GM23338 (cell line): Measurements from ENCODE around the gene SFTA2. TPM values are rescaled to one million over a fixed set of nuclear protein-coding genes. Genes with fewer than 3 reads are reported as not detected.

Source experiments
- ATAC-seq: fragments of 200-7000 bp; cut with Tn5 transposase; 3 replicates; pipeline ENCODE4 v1.9.1; 2020
- DNase-seq: peaks from one replicate; pipeline ENCODE4 v3.0.0-alpha.2; 2015; ENCODE audit warnings: low spot score
- H2AFZ ChIP-seq: fragments of 200-600 bp; sonication (generic); 2 replicates; pipeline ENCODE4 v1.8.0; 2016; ENCODE audit warnings: antibody characterized with exemption, mild to moderate bottlenecking, moderate library complexity
- H3F3A ChIP-seq: fragments of 200-600 bp; sonication (generic); replicated peaks from 2 replicates; pipeline ENCODE4 v1.8.0; 2017; ENCODE audit warnings: antibody characterized with exemption, mixed run types, low read depth
- H3K27ac ChIP-seq: fragments of 200-600 bp; sonication (generic); 2 replicates; pipeline ENCODE4 v1.6.1; 2016; ENCODE audit warnings: low read depth
- H3K27me3 ChIP-seq: fragments of 200-600 bp; sonication (generic); 2 replicates; pipeline ENCODE4 v1.8.0; 2016; ENCODE audit warnings: mild to moderate bottlenecking, mixed run types, moderate library complexity; ENCODE audit not compliant: insufficient read depth
- H3K36me3 ChIP-seq: fragments of 200-600 bp; sonication (generic); 2 replicates; pipeline ENCODE4 v1.8.0; 2016; ENCODE audit warnings: mild to moderate bottlenecking; ENCODE audit not compliant: insufficient read depth
- H3K4me1 ChIP-seq: fragments of 200-600 bp; sonication (generic); 2 replicates; pipeline ENCODE4 v1.8.0; 2016; ENCODE audit warnings: mild to moderate bottlenecking, moderate library complexity; ENCODE audit not compliant: insufficient read depth
- H3K4me2 ChIP-seq: fragments of 200-600 bp; sonication (generic); 2 replicates; pipeline ENCODE4 v1.7.1; 2017; ENCODE audit warnings: mixed run types
- H3K4me3 ChIP-seq: fragments of 200-600 bp; sonication (generic); 2 replicates; pipeline ENCODE4 v1.6.1; 2016; ENCODE audit warnings: mixed run types
- H3K79me2 ChIP-seq: fragments of 200-600 bp; sonication (generic); replicated peaks from 2 replicates; pipeline ENCODE4 v1.8.0; 2017; ENCODE audit warnings: mild to moderate bottlenecking; ENCODE audit not compliant: insufficient read depth
- H3K9me2 ChIP-seq: fragments of 200-600 bp; sonication (generic); 2 replicates; pipeline ENCODE4 v1.8.0; 2017; ENCODE audit not compliant: insufficient read depth
- H4K20me1 ChIP-seq: fragments of 200-600 bp; sonication (generic); replicated peaks from 2 replicates; pipeline ENCODE4 v1.8.0; 2017; ENCODE audit warnings: mild to moderate bottlenecking; ENCODE audit not compliant: insufficient read depth
- H3K27ac Mint-ChIP-seq: 2 replicates; pipeline ENCODE4 v1.8.0; 2020; ENCODE audit warnings: inconsistent platforms, mild to moderate bottlenecking, moderate library complexity, mixed read lengths
- H3K27me3 Mint-ChIP-seq: 3 replicates; pipeline ENCODE4 v1.8.0; 2022; ENCODE audit warnings: low read depth, mild to moderate bottlenecking, moderate library complexity, mixed read lengths, inconsistent platforms; ENCODE audit not compliant: insufficient read depth, poor library complexity
- H3K36me3 Mint-ChIP-seq: 3 replicates; pipeline ENCODE4 v1.8.0; 2021; ENCODE audit warnings: low read depth, mild to moderate bottlenecking, inconsistent platforms, moderate library complexity, mixed read lengths
- H3K4me1 Mint-ChIP-seq: 3 replicates; pipeline ENCODE4 v1.8.0; 2020; ENCODE audit warnings: mild to moderate bottlenecking, inconsistent platforms, mixed read lengths
- H3K4me3 Mint-ChIP-seq: 3 replicates; pipeline ENCODE4 v1.8.0; 2021; ENCODE audit warnings: moderate library complexity, mild to moderate bottlenecking, inconsistent platforms, mixed read lengths
- H3K9me3 Mint-ChIP-seq: 3 replicates; pipeline ENCODE4 v1.8.0; 2020; ENCODE audit warnings: moderate library complexity, mild to moderate bottlenecking, inconsistent platforms, mixed read lengths
- JUNB ChIP-seq: IDR thresholded peaks from one replicate; pipeline ENCODE4 v1.6.1; 2016; ENCODE audit warnings: antibody characterized with exemption; ENCODE audit not compliant: unreplicated experiment
- NANOG ChIP-seq: IDR thresholded peaks from 2 replicates; pipeline ENCODE4 v1.6.1; 2016; ENCODE audit warnings: antibody characterized with exemption, borderline replicate concordance
- POLR2AphosphoS5 ChIP-seq: IDR thresholded peaks from 2 replicates; pipeline ENCODE4 v1.6.1; 2016; ENCODE audit warnings: antibody characterized with exemption, low read depth
- ZNF114 ChIP-seq: fragments of 250-450 bp; sonication (Bioruptor Pico); IDR thresholded peaks from 2 replicates; pipeline ENCODE4 v1.5.0; 2020; ENCODE audit warnings: mild to moderate bottlenecking, moderate library complexity
- ZNF331 ChIP-seq: fragments of 250-450 bp; sonication (Bioruptor Pico); IDR thresholded peaks from 2 replicates; pipeline ENCODE4 v1.5.0; 2020; ENCODE audit warnings: low read depth, mild to moderate bottlenecking, moderate library complexity
- polyA plus RNA-seq: library from polyadenylated mRNA; unstranded; fragments of >200 nt; fragmentation: Nextera tagmentation; extraction: Ambion mirVana; gene quantifications from 2 replicates; pipeline ENCODE4 v1.2.1, GENCODE V29; 2016
- total RNA-seq: library from RNA; depleted of rRNA; stranded (reverse); fragments of >200 nt; shearing (Covaris generic); gene quantifications from 2 replicates; pipeline ENCODE4 v1.2.3, GENCODE V29; 2014
- TF ChIP-seq, protein P1 (sequence below): IDR thresholded peaks from 2 replicates; pipeline ENCODE4 v1.6.1; 2016; ENCODE audit warnings: antibody characterized with exemption
- TF ChIP-seq, protein P2 (sequence below): fragments of 250-450 bp; sonication (Bioruptor Pico); IDR thresholded peaks from 2 replicates; pipeline ENCODE4 v1.5.0; 2020; ENCODE audit warnings: mild to moderate bottlenecking, moderate library complexity
- TF ChIP-seq, protein P3 (sequence below): IDR thresholded peaks from one replicate; pipeline ENCODE4 v1.6.1; 2018; ENCODE audit warnings: antibody characterized with exemption; ENCODE audit not compliant: unreplicated experiment

The SFTA2 gene
- total and polyA plus RNA-seq, 2 experiments from 2014 or later: not detected

DNA sequence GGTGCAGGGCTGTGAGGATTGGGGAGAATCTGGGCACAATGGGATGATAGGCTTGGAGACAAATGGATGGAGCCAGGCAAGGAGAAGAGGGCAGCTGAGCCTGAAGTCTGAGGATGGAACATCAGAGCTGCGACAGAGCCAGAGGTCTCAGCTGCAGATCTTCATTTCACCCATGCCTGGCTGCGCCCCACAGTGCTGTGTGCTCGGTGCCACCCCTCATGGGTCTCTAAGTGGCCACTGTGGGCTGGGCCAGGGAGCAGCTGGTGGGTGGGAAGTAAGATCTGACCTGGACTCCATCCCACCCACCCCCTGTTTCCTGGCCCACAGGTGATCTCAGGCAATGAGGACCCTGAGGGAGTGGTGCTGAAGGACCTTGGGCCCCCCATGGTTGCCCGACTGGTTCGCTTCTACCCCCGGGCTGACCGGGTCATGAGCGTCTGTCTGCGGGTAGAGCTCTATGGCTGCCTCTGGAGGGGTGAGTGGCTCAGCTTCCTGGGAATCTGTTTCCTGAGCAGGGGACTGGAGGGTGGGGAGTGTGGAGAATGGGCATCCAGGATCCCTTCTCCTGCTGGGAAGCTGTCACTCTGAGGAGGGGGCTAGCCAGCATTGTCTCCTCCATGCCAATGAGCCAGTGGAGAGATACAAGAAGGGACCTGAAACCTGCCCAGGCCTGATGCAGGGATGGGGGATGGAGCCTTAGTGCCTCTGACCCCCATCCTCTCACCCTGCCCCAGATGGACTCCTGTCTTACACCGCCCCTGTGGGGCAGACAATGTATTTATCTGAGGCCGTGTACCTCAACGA, 41.1 kb downstream of the SFTA2 start:
- H3K36me3 ChIP-seq: peaks cover 9% of the 10 kb centered on the region
- 0 out of 2 replicates have a peak, but pooled peaks cover 3% of the 10 kb centered on the region for H3F3A ChIP-seq
- H3K79me2 ChIP-seq: peaks cover 37% of the 10 kb centered on the region
- no peak overlapping the region for H2AFZ ChIP-seq
- no peak for ATAC-seq
- no peak overlapping the region for H3K4me3 ChIP-seq
- no peaks in the 10 kb centered on the region for H3K27me3 ChIP-seq
- H3K4me1 Mint-ChIP-seq: peaks cover 41% of the 10 kb centered on the region
- H3K36me3 Mint-ChIP-seq: peaks cover 58% of the 10 kb centered on the region
- H3K27ac ChIP-seq: no peak overlapping the region
- peaks cover 14% of the 10 kb centered on the region for H4K20me1 ChIP-seq
- no peak for TF ChIP-seq NANOG
- TF ChIP-seq, protein P1, sequence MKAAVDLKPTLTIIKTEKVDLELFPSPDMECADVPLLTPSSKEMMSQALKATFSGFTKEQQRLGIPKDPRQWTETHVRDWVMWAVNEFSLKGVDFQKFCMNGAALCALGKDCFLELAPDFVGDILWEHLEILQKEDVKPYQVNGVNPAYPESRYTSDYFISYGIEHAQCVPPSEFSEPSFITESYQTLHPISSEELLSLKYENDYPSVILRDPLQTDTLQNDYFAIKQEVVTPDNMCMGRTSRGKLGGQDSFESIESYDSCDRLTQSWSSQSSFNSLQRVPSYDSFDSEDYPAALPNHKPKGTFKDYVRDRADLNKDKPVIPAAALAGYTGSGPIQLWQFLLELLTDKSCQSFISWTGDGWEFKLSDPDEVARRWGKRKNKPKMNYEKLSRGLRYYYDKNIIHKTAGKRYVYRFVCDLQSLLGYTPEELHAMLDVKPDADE: no peak
- TF ChIP-seq, protein P2, sequence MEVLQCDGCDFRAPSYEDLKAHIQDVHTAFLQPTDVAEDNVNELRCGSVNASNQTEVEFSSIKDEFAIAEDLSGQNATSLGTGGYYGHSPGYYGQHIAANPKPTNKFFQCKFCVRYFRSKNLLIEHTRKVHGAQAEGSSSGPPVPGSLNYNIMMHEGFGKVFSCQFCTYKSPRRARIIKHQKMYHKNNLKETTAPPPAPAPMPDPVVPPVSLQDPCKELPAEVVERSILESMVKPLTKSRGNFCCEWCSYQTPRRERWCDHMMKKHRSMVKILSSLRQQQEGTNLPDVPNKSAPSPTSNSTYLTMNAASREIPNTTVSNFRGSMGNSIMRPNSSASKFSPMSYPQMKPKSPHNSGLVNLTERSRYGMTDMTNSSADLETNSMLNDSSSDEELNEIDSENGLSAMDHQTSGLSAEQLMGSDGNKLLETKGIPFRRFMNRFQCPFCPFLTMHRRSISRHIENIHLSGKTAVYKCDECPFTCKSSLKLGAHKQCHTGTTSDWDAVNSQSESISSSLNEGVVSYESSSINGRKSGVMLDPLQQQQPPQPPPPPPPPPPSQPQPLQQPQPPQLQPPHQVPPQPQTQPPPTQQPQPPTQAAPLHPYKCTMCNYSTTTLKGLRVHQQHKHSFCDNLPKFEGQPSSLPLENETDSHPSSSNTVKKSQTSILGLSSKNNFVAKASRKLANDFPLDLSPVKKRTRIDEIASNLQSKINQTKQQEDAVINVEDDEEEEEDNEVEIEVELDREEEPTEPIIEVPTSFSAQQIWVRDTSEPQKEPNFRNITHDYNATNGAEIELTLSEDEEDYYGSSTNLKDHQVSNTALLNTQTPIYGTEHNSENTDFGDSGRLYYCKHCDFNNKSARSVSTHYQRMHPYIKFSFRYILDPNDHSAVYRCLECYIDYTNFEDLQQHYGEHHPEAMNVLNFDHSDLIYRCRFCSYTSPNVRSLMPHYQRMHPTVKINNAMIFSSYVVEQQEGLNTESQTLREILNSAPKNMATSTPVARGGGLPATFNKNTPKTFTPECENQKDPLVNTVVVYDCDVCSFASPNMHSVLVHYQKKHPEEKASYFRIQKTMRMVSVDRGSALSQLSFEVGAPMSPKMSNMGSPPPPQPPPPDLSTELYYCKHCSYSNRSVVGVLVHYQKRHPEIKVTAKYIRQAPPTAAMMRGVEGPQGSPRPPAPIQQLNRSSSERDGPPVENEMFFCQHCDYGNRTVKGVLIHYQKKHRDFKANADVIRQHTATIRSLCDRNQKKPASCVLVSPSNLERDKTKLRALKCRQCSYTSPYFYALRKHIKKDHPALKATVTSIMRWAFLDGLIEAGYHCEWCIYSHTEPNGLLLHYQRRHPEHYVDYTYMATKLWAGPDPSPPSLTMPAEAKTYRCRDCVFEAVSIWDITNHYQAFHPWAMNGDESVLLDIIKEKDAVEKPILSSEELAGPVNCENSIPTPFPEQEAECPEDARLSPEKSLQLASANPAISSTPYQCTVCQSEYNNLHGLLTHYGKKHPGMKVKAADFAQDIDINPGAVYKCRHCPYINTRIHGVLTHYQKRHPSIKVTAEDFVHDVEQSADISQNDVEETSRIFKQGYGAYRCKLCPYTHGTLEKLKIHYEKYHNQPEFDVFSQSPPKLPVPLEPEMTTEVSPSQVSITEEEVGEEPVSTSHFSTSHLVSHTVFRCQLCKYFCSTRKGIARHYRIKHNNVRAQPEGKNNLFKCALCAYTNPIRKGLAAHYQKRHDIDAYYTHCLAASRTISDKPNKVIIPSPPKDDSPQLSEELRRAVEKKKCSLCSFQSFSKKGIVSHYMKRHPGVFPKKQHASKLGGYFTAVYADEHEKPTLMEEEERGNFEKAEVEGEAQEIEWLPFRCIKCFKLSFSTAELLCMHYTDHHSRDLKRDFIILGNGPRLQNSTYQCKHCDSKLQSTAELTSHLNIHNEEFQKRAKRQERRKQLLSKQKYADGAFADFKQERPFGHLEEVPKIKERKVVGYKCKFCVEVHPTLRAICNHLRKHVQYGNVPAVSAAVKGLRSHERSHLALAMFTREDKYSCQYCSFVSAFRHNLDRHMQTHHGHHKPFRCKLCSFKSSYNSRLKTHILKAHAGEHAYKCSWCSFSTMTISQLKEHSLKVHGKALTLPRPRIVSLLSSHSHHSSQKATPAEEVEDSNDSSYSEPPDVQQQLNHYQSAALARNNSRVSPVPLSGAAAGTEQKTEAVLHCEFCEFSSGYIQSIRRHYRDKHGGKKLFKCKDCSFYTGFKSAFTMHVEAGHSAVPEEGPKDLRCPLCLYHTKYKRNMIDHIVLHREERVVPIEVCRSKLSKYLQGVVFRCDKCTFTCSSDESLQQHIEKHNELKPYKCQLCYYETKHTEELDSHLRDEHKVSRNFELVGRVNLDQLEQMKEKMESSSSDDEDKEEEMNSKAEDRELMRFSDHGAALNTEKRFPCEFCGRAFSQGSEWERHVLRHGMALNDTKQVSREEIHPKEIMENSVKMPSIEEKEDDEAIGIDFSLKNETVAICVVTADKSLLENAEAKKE (CRISPR knock-in tag): no peak
- no peak for TF ChIP-seq JUNB
- no peak for TF ChIP-seq ZNF114 (CRISPR knock-in tag)
- TF ChIP-seq, protein P3, sequence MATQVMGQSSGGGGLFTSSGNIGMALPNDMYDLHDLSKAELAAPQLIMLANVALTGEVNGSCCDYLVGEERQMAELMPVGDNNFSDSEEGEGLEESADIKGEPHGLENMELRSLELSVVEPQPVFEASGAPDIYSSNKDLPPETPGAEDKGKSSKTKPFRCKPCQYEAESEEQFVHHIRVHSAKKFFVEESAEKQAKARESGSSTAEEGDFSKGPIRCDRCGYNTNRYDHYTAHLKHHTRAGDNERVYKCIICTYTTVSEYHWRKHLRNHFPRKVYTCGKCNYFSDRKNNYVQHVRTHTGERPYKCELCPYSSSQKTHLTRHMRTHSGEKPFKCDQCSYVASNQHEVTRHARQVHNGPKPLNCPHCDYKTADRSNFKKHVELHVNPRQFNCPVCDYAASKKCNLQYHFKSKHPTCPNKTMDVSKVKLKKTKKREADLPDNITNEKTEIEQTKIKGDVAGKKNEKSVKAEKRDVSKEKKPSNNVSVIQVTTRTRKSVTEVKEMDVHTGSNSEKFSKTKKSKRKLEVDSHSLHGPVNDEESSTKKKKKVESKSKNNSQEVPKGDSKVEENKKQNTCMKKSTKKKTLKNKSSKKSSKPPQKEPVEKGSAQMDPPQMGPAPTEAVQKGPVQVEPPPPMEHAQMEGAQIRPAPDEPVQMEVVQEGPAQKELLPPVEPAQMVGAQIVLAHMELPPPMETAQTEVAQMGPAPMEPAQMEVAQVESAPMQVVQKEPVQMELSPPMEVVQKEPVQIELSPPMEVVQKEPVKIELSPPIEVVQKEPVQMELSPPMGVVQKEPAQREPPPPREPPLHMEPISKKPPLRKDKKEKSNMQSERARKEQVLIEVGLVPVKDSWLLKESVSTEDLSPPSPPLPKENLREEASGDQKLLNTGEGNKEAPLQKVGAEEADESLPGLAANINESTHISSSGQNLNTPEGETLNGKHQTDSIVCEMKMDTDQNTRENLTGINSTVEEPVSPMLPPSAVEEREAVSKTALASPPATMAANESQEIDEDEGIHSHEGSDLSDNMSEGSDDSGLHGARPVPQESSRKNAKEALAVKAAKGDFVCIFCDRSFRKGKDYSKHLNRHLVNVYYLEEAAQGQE: no peak
- no peak for TF ChIP-seq POLR2AphosphoS5
- no peak for TF ChIP-seq ZNF331 (CRISPR knock-in tag)
- no peaks in the 10 kb centered on the region for H3K9me3 Mint-ChIP-seq
- H3K27me3 Mint-ChIP-seq: peaks cover 5% of the 10 kb centered on the region
- no peak for DNase-seq
- peaks cover 12% of the 10 kb centered on the region for H3K4me1 ChIP-seq
- H3K4me2 ChIP-seq: no peak overlapping the region
- H3K9me2 ChIP-seq: no peaks in the 10 kb centered on the region
- H3K4me3 Mint-ChIP-seq: no peak overlapping the region
- H3K27ac Mint-ChIP-seq: peak overlapping the region; percentile 35; the same call in 1 of the 2 replicates
